ENCODE measurements around the gene IL17RB. TPM values are rescaled to one million over a fixed set of nuclear protein-coding genes. Genes with fewer than 3 reads are reported as not detected.
A peak's percentile ranks its signal among the peaks of the same experiment; 100 is the strongest.

IL17RB gene
- polyA plus RNA-seq, 3 donors = 0.13 TPM; not detected in 2

GRCh38 chr3:53830944-53831343, 15.4 kb upstream of the IL17RB start:
- 96% methylated on average over 6 of the region's 6 CpGs for WGBS (ENCODE audit: insufficient coverage)
- peaks cover 19% of the 10 kb centered on the region for H3K4me1 Mint-ChIP-seq
- intact Hi-C loops (cut with micrococcal nuclease) = no loop called here

GRCh38 chr3:53833053-53833645, 13.2 kb upstream of the IL17RB start:
- H3K27ac Mint-ChIP-seq = peak overlapping the region in 1 of 7 donors; percentile 42
- peaks cover 19 to 22% of the 10 kb centered on the region in 2 donors for H3K4me1 ChIP-seq (ENCODE audit: control insufficient read depth in 1 of 2, insufficient read depth in 2 of 2, low read length in 2 of 2)
- H3K4me2 ChIP-seq (replicated peaks; ENCODE audit: extremely low read depth, low read length, poor library complexity, severe bottlenecking) = no peak overlapping the region
- WGBS (ENCODE audit: insufficient coverage) = 89% methylated on average over 4 of the region's 9 CpGs
- no peaks in the 10 kb centered on the region for H3K9me3 Mint-ChIP-seq
- peaks cover 0 to 6% (median 0%) of the 10 kb centered on the region in 3 donors for H3K27me3 Mint-ChIP-seq (ENCODE audit: low read depth in 3 of 3)
- no peak for DNase-seq
- H2AFZ ChIP-seq (ENCODE audit: insufficient read depth, low read depth, low read length, poor library complexity, severe bottlenecking) = no peak overlapping the region
- H3K27me3 ChIP-seq (ENCODE audit: control insufficient read depth in 2 of 2, insufficient read depth in 2 of 2, low read length in 2 of 2) = no peaks in the 10 kb centered on the region
- H3K79me2 ChIP-seq (ENCODE audit: insufficient read depth, low read length) = no peaks in the 10 kb centered on the region
- intact Hi-C loops (cut with micrococcal nuclease) = no loop called here
- no peak overlapping the region for H3K4me3 Mint-ChIP-seq
- H3K9ac ChIP-seq (ENCODE audit: insufficient read depth, low read length, poor library complexity, severe bottlenecking) = no peak overlapping the region
- no peaks in the 10 kb centered on the region for H3K9me3 ChIP-seq (replicated peaks in 1 of 2; ENCODE audit: control insufficient read depth in 1 of 2, insufficient read depth in 1 of 2, low read length in 2 of 2)
- TF ChIP-seq CTCF (IDR thresholded peaks at IDR 0.05) = no peak
- peaks cover 20% of the 10 kb centered on the region for H3K4me1 Mint-ChIP-seq
- H3K4me3 ChIP-seq (replicated peaks in 1 of 3; ENCODE audit: low read depth in 2 of 3, low read length in 3 of 3) = no peak overlapping the region
- peaks cover 0 to 2% of the 10 kb centered on the region in 2 donors for H3K36me3 Mint-ChIP-seq
- H3K36me3 ChIP-seq (replicated peaks in 1 of 2; ENCODE audit: control insufficient read depth in 1 of 2, insufficient read depth in 2 of 2, low read length in 2 of 2) = no peaks in the 10 kb centered on the region
- no peak overlapping the region for H3K27ac ChIP-seq (ENCODE audit: low read depth in 1 of 2, low read length in 2 of 2)
- no peaks in the 10 kb centered on the region for H4K20me1 ChIP-seq (ENCODE audit: insufficient read depth, low read length)

More at GRCh38 chr3:53830944-53831343, 15.4 kb upstream of the IL17RB start:
- Histone ChIP-seq H3K4me2 (replicated peaks; ENCODE audit: extremely low read depth, low read length, poor library complexity, severe bottlenecking) (no peak overlapping the region), H4K20me1 (ENCODE audit: insufficient read depth, low read length) (no peaks in the 10 kb centered on the region), H3K4me1 (ENCODE audit: control insufficient read depth in 1 of 2, insufficient read depth in 2 of 2, low read length in 2 of 2) (peaks cover 19 to 22% of the 10 kb centered on the region in 2 donors), H3K27me3 (ENCODE audit: control insufficient read depth in 2 of 2, insufficient read depth in 2 of 2, low read length in 2 of 2) (no peaks in the 10 kb centered on the region), H3K4me3 (replicated peaks in 1 of 3; ENCODE audit: low read depth in 2 of 3, low read length in 3 of 3) (no peak overlapping the region), H2AFZ (ENCODE audit: insufficient read depth, low read depth, low read length, poor library complexity, severe bottlenecking) (no peak overlapping the region), H3K9me3 (replicated peaks in 1 of 2; ENCODE audit: control insufficient read depth in 1 of 2, insufficient read depth in 1 of 2, low read length in 2 of 2) (no peaks in the 10 kb centered on the region), H3K27ac (ENCODE audit: low read depth in 1 of 2, low read length in 2 of 2) (no peak overlapping the region), H3K79me2 (ENCODE audit: insufficient read depth, low read length) (no peaks in the 10 kb centered on the region), H3K36me3 (replicated peaks in 1 of 2; ENCODE audit: control insufficient read depth in 1 of 2, insufficient read depth in 2 of 2, low read length in 2 of 2) (no peaks in the 10 kb centered on the region), H3K9ac (ENCODE audit: insufficient read depth, low read length, poor library complexity, severe bottlenecking) (no peak overlapping the region)
- H3K27ac Mint-ChIP-seq = no peak overlapping the region
- H3K4me3 Mint-ChIP-seq = no peak overlapping the region
- no peak for TF ChIP-seq CTCF (IDR thresholded peaks at IDR 0.05)
- DNase-seq = no peak
- H3K27me3 Mint-ChIP-seq (ENCODE audit: low read depth in 3 of 3) = peaks cover 2 to 10% (median 2%) of the 10 kb centered on the region in 3 donors
- H3K36me3 Mint-ChIP-seq = peaks cover 0 to 2% of the 10 kb centered on the region in 2 donors
- peaks cover 0 to 1% (median 0%) of the 10 kb centered on the region in 7 donors for H3K9me3 Mint-ChIP-seq
